Uterus (tissue), 2 donors: Measurements from ENCODE around the gene LIPA.

Source experiments
- POLR2A ChIP-seq, 2 donors: fragments of 450-650 bp; IDR thresholded peaks; one replicate each; pipeline ENCODE4 v1.6.1; 2016; ENCODE audit warnings: antibody characterized with exemption in 2 of 2, mild to moderate bottlenecking in 1 of 2, moderate library complexity in 1 of 2
- TF ChIP-seq, protein P1 (sequence below), 4 experiments: fragments of 200-600 bp in 2 of 4; fragments of 450-650 bp in 2 of 4; sonication (generic) in 2 of 4; IDR thresholded peaks; one replicate each; pipeline ENCODE4 v1.5.1; 2016 to 2019; ENCODE audit warnings: antibody characterized with exemption in 4 of 4, mild to moderate bottlenecking in 2 of 4, moderate library complexity in 1 of 4

DNA sequence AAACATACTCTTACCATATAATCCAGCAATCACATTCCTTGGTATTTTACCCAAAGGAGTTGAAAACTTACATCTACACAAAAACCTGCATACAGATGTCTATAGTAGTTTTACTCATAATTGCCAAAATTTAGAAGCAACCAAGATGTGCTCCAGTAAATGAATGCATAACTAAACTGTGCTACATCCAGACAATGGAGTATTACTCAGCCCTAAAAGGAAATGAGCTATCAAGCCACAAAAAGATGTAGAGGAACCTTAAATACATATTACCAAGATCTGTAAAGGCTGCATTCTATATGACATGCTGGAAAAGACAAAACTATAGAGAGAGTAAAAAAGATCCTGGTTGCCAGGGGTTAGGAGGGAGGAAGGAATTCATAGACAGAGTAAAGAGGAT is 22.6 kb downstream of the LIPA start:
- TF ChIP-seq, protein P1, sequence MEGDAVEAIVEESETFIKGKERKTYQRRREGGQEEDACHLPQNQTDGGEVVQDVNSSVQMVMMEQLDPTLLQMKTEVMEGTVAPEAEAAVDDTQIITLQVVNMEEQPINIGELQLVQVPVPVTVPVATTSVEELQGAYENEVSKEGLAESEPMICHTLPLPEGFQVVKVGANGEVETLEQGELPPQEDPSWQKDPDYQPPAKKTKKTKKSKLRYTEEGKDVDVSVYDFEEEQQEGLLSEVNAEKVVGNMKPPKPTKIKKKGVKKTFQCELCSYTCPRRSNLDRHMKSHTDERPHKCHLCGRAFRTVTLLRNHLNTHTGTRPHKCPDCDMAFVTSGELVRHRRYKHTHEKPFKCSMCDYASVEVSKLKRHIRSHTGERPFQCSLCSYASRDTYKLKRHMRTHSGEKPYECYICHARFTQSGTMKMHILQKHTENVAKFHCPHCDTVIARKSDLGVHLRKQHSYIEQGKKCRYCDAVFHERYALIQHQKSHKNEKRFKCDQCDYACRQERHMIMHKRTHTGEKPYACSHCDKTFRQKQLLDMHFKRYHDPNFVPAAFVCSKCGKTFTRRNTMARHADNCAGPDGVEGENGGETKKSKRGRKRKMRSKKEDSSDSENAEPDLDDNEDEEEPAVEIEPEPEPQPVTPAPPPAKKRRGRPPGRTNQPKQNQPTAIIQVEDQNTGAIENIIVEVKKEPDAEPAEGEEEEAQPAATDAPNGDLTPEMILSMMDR (IDR thresholded peaks at IDR 0.05): no peak
- TF ChIP-seq POLR2A (IDR thresholded peaks at IDR 0.05): no peak
